Ascending aorta (tissue), 2 donors: Measurements from ENCODE around the gene PDE9A. TPM values are rescaled to one million over a fixed set of nuclear protein-coding genes. Genes with fewer than 3 reads are reported as not detected.
"Not testable (repeated sequence)": the region's sequence is repeated elsewhere in the genome, so short reads cannot be mapped to it uniquely, and the experiment has no call there.

Experiments used
- DNase-seq, 2 donors: peaks; one replicate each; pipeline ENCODE4 v3.0.0-alpha.2; 2019; ENCODE audit warnings: low spot score in 2 of 2
- H3K27ac ChIP-seq, 2 donors: fragments of 200-600 bp; sonication (generic); one replicate each; pipeline ENCODE4 v1.5.1; 2016 to 2017; ENCODE audit warnings: mild to moderate bottlenecking in 1 of 2
- H3K27me3 ChIP-seq: fragments of 200-600 bp; sonication (generic); one replicate; pipeline ENCODE4 v1.5.1; 2017
- H3K36me3 ChIP-seq, 2 donors: fragments of 200-600 bp; sonication (generic); one replicate each; pipeline ENCODE4 v1.5.1; 2016
- H3K4me1 ChIP-seq, 2 donors: fragments of 200-600 bp; sonication (generic); one replicate each; pipeline ENCODE4 v1.5.1; 2016 to 2017; ENCODE audit warnings: mild to moderate bottlenecking in 1 of 2
- H3K4me3 ChIP-seq, 2 donors: fragments of 200-600 bp; sonication (generic); one replicate each; pipeline ENCODE4 v1.5.1; 2016 to 2017; ENCODE audit warnings: mild to moderate bottlenecking in 1 of 2
- H3K9me3 ChIP-seq, 2 donors: fragments of 200-600 bp; sonication (generic); one replicate each; pipeline ENCODE4 v1.5.1; 2016
- CTCF ChIP-seq, 3 experiments: fragments of 200-600 bp in 2 of 3; fragments of 450-650 bp in 1 of 3; sonication (generic) in 2 of 3; IDR thresholded peaks; one replicate each; pipeline ENCODE4 v1.5.1; 2016 to 2019; ENCODE audit warnings: antibody characterized with exemption in 3 of 3, mild to moderate bottlenecking in 1 of 3, moderate library complexity in 1 of 3
- intact Hi-C: fragments of 100-400 bp; cut with DNase I; formaldehyde crosslinking; loops from one replicate; pipeline ENCODE4 v1.15.1; 2023
- total RNA-seq: library from RNA; depleted of rRNA; stranded (reverse); fragments of >200 nt; gene quantifications from one replicate; pipeline ENCODE4 v1.1.0, GENCODE V29; 2016

Gene PDE9A
- total RNA-seq, 1 donor from 2014 or later: 2.2 TPM

GRCh38 chr21:42794551-42794950 is 141.1 kb downstream of the PDE9A start:
- TF ChIP-seq CTCF (IDR thresholded peaks at IDR 0.05): no peak
- H3K36me3 ChIP-seq: no peaks in the 10 kb centered on the region
- no peak overlapping the region for H3K27ac ChIP-seq
- H3K27me3 ChIP-seq: no peaks in the 10 kb centered on the region
- H3K4me3 ChIP-seq: no peak overlapping the region
- DNase-seq: no peak
- intact Hi-C loops: no loop called here
- no peaks in the 10 kb centered on the region for H3K4me1 ChIP-seq
- no peaks in the 10 kb centered on the region for H3K9me3 ChIP-seq

- H3K4me3 ChIP-seq: no peak overlapping the region
- no peaks in the 10 kb centered on the region for H3K27me3 ChIP-seq
- no peaks in the 10 kb centered on the region for H3K4me1 ChIP-seq
- no peak for TF ChIP-seq CTCF (IDR thresholded peaks at IDR 0.05)
- no peaks in the 10 kb centered on the region for H3K36me3 ChIP-seq
- no peaks in the 10 kb centered on the region for H3K9me3 ChIP-seq
- intact Hi-C loops: no loop called here
- H3K27ac ChIP-seq: no peak overlapping the region
- no peak for DNase-seq
Measured at GRCh38 chr21:42796327-42797062, 143.1 kb downstream of the PDE9A start.

- H3K27ac ChIP-seq: no peak overlapping the region
- H3K36me3 ChIP-seq: no peaks in the 10 kb centered on the region
- H3K4me1 ChIP-seq: no peaks in the 10 kb centered on the region
- H3K9me3 ChIP-seq: no peaks in the 10 kb centered on the region
- TF ChIP-seq CTCF (IDR thresholded peaks at IDR 0.05): no peak
- intact Hi-C loops: no loop called here
- no peak for DNase-seq
- no peaks in the 10 kb centered on the region for H3K27me3 ChIP-seq
- H3K4me3 ChIP-seq: no peak overlapping the region
Measured at GRCh38 chr21:42797522-42797921, 144.1 kb downstream of the PDE9A start.

- intact Hi-C loops: no loop called here
- no peak for DNase-seq
- no peaks in the 10 kb centered on the region for H3K36me3 ChIP-seq
- no peak overlapping the region for H3K4me3 ChIP-seq
- no peak for TF ChIP-seq CTCF (IDR thresholded peaks at IDR 0.05)
- no peaks in the 10 kb centered on the region for H3K4me1 ChIP-seq
- no peaks in the 10 kb centered on the region for H3K27me3 ChIP-seq
- no peak overlapping the region for H3K27ac ChIP-seq
- no peaks in the 10 kb centered on the region for H3K9me3 ChIP-seq
Measured at GRCh38 chr21:42798106-42798505, 144.7 kb downstream of the PDE9A start.

- TF ChIP-seq CTCF (IDR thresholded peaks at IDR 0.05): no peak
- no peak for DNase-seq
- H3K27ac ChIP-seq: no peak overlapping the region
- no peak overlapping the region for H3K4me3 ChIP-seq
- no peaks in the 10 kb centered on the region for H3K36me3 ChIP-seq
- intact Hi-C loops: no loop called here
- no peaks in the 10 kb centered on the region for H3K9me3 ChIP-seq
- no peaks in the 10 kb centered on the region for H3K27me3 ChIP-seq
- no peaks in the 10 kb centered on the region for H3K4me1 ChIP-seq
Measured at GRCh38 chr21:42799516-42799915, 146.1 kb downstream of the PDE9A start.

- intact Hi-C loops: no loop called here
- H3K4me3 ChIP-seq: no peak overlapping the region
- no peaks in the 10 kb centered on the region for H3K27me3 ChIP-seq
- TF ChIP-seq CTCF (IDR thresholded peaks at IDR 0.05): no peak
- no peaks in the 10 kb centered on the region for H3K4me1 ChIP-seq
- no peaks in the 10 kb centered on the region for H3K36me3 ChIP-seq
- H3K9me3 ChIP-seq: no peaks in the 10 kb centered on the region
- DNase-seq: no peak
- no peak overlapping the region for H3K27ac ChIP-seq
Measured at GRCh38 chr21:42799948-42800347, 146.5 kb downstream of the PDE9A start.

GRCh38 chr21:42801616-42802015 is 148.2 kb downstream of the PDE9A start:
- H3K36me3 ChIP-seq, H3K9me3 ChIP-seq, H3K4me3 ChIP-seq, H3K27me3 ChIP-seq, intact Hi-C loops, H3K27ac ChIP-seq, DNase-seq, H3K4me1 ChIP-seq: not testable (repeated sequence)
